Activated CD4-positive, alpha-beta T cell treated with anti-CD3 and anti-CD28 coated beads, Interleukin-2, amount 50 U/mL, for 48 hours (primary cell): ENCODE measurements around the gene ITPKB.
A peak's percentile ranks its signal among the peaks of the same experiment; 100 is the strongest.
"Not testable (repeated sequence)": the region's sequence is repeated elsewhere in the genome, so short reads cannot be mapped to it uniquely, and the experiment has no call there.

ENCODE experiments used
- DNase-seq, 2 experiments: peaks; one replicate each; pipeline ENCODE4 v3.0.0-alpha.2; 2020

ITPKB gene

GRCh38 chr1:226738995-226739695 is at the start of gene ITPKB:
Gene ITPKB, minus strand, starts transcription at chr1:226739282. Its CDS starts 1,824 bp downstream, at chr1:226737458.
- DNase-seq, result peak; percentile 49 to 57

- DNase-seq, result no peak
Observed at GRCh38 chr1:226787638-226788037, 48.6 kb upstream of the ITPKB start.

GRCh38 chr1:226787071-226787470 is 48.0 kb upstream of the ITPKB start:
- DNase-seq, result no peak

GRCh38 chr1:226786550-226786949 is 47.5 kb upstream of the ITPKB start:
- no peak for DNase-seq

DNA sequence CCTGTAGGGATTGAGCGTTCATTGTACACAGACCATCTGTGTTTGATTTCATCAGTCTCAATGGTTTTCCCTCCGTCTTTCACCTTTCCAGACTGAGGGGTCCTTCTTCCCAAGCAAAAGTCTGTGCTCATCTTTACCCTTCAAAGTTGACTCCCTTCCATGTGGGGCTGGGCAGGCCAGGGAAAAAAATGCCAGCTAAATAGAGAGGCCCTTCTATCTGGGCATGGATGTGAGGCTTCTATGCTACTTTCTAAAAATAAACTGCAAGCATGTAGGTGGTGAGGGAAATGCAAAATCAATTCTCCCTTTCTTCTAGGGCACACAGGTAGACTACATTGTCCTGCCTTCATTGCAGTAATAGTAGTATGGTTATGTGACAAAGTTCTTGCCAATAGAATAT is 46.7 kb upstream of the ITPKB start:
- DNase-seq, result no peak

DNA sequence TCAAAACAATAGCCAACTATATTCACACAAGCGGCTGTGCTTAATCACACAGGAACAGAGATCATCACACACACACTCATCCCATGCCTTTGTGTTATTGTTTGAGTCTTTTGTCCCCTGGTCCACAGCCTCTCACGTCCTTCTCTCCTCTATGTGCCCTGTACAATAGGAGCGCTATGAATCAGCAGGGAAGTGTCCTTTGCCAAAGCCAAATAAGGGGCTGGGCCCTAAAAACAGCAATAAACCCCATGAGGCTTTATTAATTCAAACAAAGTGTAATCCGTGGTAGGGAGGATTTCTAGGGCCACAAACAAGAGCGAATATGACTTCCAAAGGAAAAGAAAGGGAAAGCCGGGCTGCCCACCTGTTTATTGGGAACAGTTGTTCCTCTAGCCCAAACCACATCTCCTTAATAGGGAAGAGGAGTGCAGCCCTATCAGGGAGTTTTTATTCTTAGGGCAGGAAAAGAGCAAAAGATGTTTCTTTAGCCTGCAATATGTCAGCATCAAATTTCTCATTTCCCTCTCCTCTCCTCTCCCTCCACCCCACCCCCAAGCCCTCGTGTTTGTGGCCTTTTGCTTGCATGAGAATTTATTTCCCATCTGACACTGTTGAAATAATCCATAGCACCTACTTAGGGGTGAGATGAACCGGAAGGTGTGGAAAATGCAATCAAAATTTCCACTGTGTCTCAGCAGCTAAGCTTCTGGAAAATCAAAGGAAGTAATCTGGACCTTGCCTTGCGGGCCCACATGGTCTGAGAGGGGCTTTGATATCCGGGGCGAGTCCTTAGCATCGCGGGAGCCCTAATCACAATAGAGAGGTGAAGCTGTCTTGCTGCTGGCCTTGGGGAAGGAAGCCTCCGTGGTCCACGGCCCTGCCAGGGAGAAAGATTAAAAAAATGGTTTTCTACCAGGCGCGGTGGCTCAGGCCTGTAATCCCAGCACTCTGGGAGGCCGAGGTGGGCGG is 45.3 kb upstream of the ITPKB start:
- no peak for DNase-seq

DNA sequence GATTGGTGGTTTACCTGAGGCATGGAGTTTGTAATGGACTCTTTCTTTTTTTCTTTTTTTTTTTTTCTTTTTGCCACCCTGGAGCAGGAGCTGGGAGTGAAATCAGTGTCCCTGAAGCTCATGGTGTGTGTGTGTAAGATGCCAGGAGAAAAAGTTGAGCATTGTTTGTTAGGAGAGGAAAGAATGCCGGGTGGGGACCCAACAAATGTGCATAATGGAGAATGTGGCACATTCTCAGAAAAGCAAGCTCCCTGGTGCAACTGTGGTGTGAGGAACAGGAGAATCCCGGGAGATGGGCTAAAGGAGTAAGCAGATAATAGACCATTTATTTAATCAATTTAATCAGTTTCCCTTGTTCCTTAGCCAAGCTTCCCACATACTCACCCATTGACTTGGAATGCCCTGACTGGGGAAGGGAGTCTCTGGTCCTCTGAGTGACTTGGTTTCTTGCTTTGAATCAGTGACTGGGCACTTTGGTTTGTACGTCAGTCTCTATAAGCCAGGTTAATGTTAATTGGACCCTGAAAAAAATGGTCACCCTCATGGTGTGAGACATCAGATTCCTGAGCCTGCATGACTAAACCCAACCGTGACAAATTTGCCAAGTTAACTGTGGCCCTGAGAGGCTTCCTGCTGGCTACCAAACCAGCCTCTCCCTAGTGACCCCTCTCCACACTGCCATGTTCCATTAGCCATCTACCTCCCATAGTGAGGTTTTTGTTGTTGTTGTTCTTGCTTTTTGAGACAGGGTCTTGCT is 43.9 kb upstream of the ITPKB start:
- DNase-seq, result no peak

GRCh38 chr1:226781937-226782609 is 43.0 kb upstream of the ITPKB start:
- DNase-seq, result no peak

DNA sequence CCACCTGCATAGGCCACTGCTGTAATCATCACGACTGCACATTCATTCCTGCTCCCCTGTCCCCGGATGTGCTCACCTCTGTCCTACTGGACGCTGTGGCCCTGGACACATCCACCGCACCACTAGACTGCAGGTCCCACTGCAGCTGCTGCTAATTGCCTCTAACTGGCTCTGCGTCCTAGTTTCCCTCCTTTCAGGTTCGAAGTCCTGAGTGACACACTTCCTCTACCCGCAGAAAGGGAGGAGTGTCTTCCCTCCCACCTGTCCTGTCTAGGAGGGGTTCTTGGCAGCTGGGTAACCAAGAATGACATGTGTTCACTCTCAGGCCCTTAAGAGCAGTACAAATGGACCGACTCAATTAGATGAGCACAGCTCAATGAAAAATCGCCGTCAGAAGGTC is 40.5 kb upstream of the ITPKB start:
- DNase-seq, result no peak

DNA sequence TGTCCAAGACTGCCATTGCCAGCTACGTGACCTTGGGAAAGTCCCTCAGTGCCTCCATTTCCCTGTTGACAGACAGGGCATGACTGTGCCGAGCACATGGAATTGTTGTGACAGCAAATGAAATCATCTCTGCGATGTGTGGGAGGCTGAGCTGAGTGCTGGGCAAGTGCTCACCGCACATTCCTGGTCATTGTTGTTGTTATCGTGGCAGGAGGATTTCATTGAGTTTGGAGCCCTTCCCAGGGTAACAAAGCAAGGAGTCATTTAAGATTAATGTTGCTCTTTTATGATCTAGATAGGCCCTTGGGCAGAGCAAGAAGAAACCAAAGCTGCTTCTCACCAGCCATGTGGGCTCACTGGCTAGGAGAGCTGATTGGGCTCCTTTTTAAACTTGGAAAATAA is 39.6 kb upstream of the ITPKB start:
- DNase-seq, result no peak

- no peak for DNase-seq
Observed at GRCh38 chr1:226776975-226777374, 37.9 kb upstream of the ITPKB start.

DNA sequence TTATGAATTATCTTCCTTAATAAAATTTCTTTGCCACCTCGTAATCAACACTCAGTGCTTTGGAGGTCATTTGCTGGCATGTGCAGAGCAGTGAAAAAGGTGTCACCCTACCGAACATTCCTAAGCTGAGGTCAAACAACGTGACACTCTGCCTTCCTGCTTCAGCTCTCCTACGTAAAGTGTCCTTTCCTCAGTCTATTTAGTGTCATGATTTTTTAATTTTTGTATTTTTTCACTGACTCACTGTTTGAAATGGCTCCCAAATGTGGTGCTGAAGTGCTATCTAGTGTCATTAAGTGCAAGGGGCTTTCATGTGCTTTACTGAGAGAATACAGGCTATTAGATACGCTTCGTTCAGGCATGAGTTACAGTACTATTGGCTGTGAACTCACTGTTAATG is 37.0 kb upstream of the ITPKB start:
- no peak for DNase-seq

DNA sequence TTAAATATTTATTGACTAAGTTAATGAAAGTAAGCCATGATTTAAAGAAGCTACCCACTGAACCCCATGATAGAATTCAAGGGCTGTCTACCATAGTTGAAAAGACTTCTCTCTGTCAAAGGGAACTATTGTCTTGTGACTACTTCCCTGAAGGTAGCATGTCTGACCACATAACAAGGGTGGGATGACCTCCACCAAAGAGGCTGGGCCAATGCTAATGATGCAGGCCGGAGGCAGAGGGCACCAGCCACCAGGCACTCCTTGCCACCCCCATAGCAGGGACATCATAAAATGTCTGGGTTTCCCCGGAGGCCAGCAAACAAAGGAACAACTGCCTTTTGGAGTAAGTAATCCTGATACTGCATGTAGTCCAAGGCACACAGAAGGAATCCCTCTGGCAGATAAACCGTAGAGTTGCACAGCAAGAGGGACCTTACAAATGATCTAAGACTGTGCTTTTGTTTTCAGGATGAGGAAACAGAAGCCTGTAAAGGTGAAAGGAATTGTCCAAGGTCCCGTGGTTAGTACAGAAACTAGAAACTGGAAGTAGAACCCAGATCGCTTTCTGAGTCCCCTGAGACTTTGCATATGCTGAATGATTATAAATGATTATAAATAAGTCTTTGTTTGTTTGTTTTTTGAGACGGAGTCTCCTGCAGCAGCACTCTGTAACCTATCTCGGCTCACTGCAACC is 33.5 kb upstream of the ITPKB start:
- DNase-seq, result no peak

- DNase-seq, result not testable (repeated sequence)
Observed at GRCh38 chr1:226767170-226767569, 28.1 kb upstream of the ITPKB start.

DNA sequence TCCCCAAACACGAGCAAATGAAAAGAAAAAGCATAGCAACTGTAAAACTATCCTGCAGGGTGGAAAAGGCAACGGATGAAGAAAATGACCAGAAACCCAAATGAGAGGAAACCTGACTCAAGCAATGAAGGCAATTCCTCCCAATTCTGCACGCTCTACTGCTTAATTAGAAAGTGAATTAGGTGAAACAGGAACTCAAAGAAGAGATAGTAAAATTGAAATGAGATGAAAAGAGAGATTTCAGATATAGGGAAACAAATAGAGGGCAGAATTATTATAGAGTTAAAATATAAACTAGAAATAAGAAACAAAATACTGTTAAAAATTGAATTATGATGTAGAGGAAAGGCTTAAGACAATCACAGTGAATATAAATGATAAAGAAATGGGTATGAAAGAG is 27.5 kb upstream of the ITPKB start:
- DNase-seq, result no peak

DNA sequence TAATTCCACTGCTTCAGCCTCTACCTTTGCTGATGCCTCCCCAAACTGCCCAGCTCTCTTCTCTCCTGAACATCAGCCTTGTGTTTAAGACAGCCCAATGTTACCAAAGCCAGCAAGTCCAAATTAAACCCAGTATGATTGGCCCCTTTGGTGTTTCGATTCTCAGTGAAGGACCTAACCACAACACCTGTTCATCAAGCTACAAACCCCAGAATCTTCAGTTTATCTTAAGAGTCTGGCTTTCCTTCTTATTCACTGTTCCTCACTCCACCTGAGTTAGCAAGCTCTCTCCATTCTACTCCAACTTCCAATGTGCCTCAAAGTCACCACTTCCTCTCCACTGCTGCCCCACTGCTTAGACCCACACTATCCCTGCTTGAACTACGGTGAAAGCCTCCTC is 25.5 kb upstream of the ITPKB start:
- DNase-seq, result no peak

DNA sequence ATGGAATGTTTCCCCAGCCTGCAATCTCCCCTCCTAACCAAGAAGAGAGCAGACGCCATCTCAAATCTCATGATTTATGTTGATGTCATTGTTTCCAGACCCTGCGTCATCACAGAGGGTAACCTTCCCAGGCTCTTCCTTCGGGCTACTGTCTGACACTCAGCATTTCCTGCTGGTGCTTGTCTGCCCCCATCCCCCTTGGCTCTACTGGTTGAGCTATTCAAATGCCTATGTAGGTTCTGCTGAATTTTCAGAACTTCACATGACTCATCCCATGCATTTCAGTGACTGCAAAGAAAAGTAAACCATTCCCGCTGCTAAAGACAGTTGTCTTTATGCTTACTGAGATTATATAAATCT is 24.8 kb upstream of the ITPKB start:
- DNase-seq, result peak; percentile 21 to 54

GRCh38 chr1:226762988-226763904 is 24.2 kb upstream of the ITPKB start:
- DNase-seq, result no peak

DNA sequence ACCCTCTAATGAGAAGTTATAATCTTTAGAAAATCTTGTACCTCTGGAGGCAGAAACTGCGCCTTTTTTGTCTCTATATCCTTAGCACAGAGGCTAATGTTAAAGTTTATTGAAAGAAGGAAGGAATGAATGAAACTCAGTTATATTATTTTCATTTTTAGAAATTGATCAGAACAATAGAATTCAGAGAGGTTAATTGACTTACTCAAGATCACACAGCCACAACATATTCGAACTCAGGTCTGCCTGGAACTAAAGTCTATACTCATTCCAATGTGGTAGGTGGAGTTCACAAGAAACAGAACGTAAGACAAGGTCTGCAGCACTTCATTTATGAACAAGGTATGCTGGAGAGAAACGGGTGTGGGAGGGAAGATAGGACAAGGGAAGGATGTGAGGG is 23.0 kb upstream of the ITPKB start:
- DNase-seq, result no peak

DNA sequence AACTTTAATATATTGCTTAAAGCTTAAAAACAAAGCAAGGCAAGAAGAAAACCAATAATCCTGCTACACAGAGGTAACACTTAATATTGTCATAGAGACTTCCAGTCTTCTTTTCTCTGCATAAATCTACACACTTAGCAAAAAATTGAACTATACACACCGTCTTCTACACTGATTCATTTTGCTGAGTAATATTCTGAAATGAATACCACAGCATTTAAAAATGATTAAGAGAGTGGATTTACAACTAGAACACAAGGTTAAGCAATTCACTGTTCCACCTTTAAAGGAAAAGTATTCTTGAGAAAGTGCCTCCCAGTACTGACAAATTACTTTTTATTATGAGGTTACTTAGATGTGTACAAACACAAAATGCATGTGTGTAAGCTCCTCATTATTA is 22.2 kb upstream of the ITPKB start:
- no peak for DNase-seq
